SJCRH30 (cell line): ENCODE data around the gene MDH1B. TPM values are rescaled to one million over a fixed set of nuclear protein-coding genes. Genes with fewer than 3 reads are reported as not detected.
"Not testable (repeated sequence)": the region's sequence is repeated elsewhere in the genome, so short reads cannot be mapped to it uniquely, and the experiment has no call there.

Experiments used
- DNase-seq, 2 experiments: peaks; one replicate each; pipeline ENCODE4 v3.0.0-alpha.2; 2015 to 2020
- H3K27ac ChIP-seq: fragments of 250-450 bp; sonication (Bioruptor Pico); 2 replicates; pipeline ENCODE4 v1.5.1; 2020; ENCODE audit warnings: mild to moderate bottlenecking, moderate library complexity
- H3K27me3 ChIP-seq: fragments of 250-450 bp; sonication (Bioruptor Pico); 2 replicates; pipeline ENCODE4 v1.5.1; 2020; ENCODE audit warnings: mild to moderate bottlenecking, moderate library complexity
- H3K36me3 ChIP-seq: fragments of 250-450 bp; sonication (Bioruptor Pico); 2 replicates; pipeline ENCODE4 v1.5.1; 2020; ENCODE audit warnings: mild to moderate bottlenecking, moderate library complexity
- H3K4me1 ChIP-seq: fragments of 250-450 bp; sonication (Bioruptor Pico); 2 replicates; pipeline ENCODE4 v1.5.1; 2020; ENCODE audit warnings: mild to moderate bottlenecking, moderate library complexity
- H3K4me3 ChIP-seq: fragments of 250-450 bp; sonication (Bioruptor Pico); 2 replicates; pipeline ENCODE4 v1.5.1; 2020; ENCODE audit warnings: mild to moderate bottlenecking, moderate library complexity
- H3K9me3 ChIP-seq: fragments of 250-450 bp; sonication (Bioruptor Pico); replicated peaks from 2 replicates; pipeline ENCODE4 v1.5.1; 2020; ENCODE audit warnings: mild to moderate bottlenecking, moderate library complexity
- total RNA-seq: library from RNA; depleted of rRNA; stranded (reverse); fragments of >200 nt; shearing (Covaris generic); gene quantifications from 2 replicates; pipeline ENCODE4 v1.2.3, GENCODE V29; 2014

MDH1B gene
- total RNA-seq, 1 experiment from 2014 or later = 1.3 TPM

- Histone ChIP-seq H3K27me3 (no peaks in the 10 kb centered on the region), H3K9me3 (no peaks in the 10 kb centered on the region), H3K4me3 (no peak overlapping the region), H3K36me3 (no peaks in the 10 kb centered on the region), H3K4me1 (no peaks in the 10 kb centered on the region), H3K27ac (no peak overlapping the region)
- no peak for DNase-seq
Measured at GRCh38 chr2:206727287-206727686, 37.8 kb downstream of the MDH1B start.

GRCh38 chr2:206723288-206723687 lies 41.8 kb downstream of the MDH1B start:
- H3K4me3 ChIP-seq = no peak overlapping the region
- DNase-seq = no peak
- no peaks in the 10 kb centered on the region for H3K9me3 ChIP-seq

GRCh38 chr2:206721256-206721920 lies 43.7 kb downstream of the MDH1B start:
- no peaks in the 10 kb centered on the region for H3K4me1 ChIP-seq
- DNase-seq = no peak
- H3K27me3 ChIP-seq = no peaks in the 10 kb centered on the region
- H3K4me3 ChIP-seq = no peak overlapping the region
- H3K27ac ChIP-seq = no peak overlapping the region
- H3K36me3 ChIP-seq = no peaks in the 10 kb centered on the region
- H3K9me3 ChIP-seq = no peaks in the 10 kb centered on the region

More at GRCh38 chr2:206723288-206723687, 41.8 kb downstream of the MDH1B start:
- no peaks in the 10 kb centered on the region for H3K36me3 ChIP-seq
- no peak overlapping the region for H3K27ac ChIP-seq
- H3K4me1 ChIP-seq = no peaks in the 10 kb centered on the region
- H3K27me3 ChIP-seq = no peaks in the 10 kb centered on the region

- no peaks in the 10 kb centered on the region for H3K4me1 ChIP-seq
- DNase-seq = no peak
- H3K27me3 ChIP-seq = no peaks in the 10 kb centered on the region
- no peak within 1 kb of the TSS for H3K4me3 ChIP-seq
- no peak within 1 kb of the TSS for H3K27ac ChIP-seq
- no peaks in the 10 kb centered on the region for H3K36me3 ChIP-seq
- no peaks in the 10 kb centered on the region for H3K9me3 ChIP-seq
Measured at GRCh38 chr2:206718296-206718695, 46.8 kb downstream of the MDH1B start, which contains the start of gene DYTN. Gene DYTN, minus strand, starts transcription at chr2:206718396. Its CDS starts 117 bp downstream, at chr2:206718279.

GRCh38 chr2:206716623-206717022 lies 48.5 kb downstream of the MDH1B start:
- Histone ChIP-seq H3K9me3 (no peaks in the 10 kb centered on the region), H3K36me3 (no peaks in the 10 kb centered on the region), H3K27ac (no peak overlapping the region), H3K27me3 (no peaks in the 10 kb centered on the region), H3K4me3 (no peak overlapping the region), H3K4me1 (no peaks in the 10 kb centered on the region)
- DNase-seq = no peak

DNA sequence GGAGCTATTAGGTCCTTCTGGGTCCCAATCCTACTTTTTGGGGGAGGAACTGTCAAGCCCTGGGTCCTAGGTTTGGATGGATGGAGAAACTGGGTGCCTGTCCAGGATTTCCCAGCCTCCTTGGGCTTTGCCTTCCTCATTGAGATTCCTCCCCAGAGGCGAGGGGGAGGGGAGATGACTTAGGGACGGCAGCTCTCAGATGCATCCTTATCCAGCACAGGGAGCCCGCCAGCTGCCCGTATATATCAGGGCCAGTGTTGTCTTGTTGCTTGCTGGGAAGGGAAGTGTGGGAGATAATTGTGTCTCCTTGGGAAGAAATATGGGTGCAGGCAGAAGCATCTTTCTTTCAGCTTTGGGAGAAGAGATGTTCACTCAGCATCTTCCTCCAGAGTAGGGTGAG lies 49.9 kb downstream of the MDH1B start:
- H3K27me3 ChIP-seq, H3K4me3 ChIP-seq, H3K27ac ChIP-seq, H3K4me1 ChIP-seq, H3K36me3 ChIP-seq, DNase-seq, H3K9me3 ChIP-seq: not testable (repeated sequence)

GRCh38 chr2:206713746-206714145 lies 51.4 kb downstream of the MDH1B start:
- H3K9me3 ChIP-seq = no peaks in the 10 kb centered on the region
- no peaks in the 10 kb centered on the region for H3K27me3 ChIP-seq
- DNase-seq = no peak
- H3K4me1 ChIP-seq = no peaks in the 10 kb centered on the region
- no peaks in the 10 kb centered on the region for H3K36me3 ChIP-seq
- H3K27ac ChIP-seq = no peak overlapping the region
- H3K4me3 ChIP-seq = no peak overlapping the region

DNA sequence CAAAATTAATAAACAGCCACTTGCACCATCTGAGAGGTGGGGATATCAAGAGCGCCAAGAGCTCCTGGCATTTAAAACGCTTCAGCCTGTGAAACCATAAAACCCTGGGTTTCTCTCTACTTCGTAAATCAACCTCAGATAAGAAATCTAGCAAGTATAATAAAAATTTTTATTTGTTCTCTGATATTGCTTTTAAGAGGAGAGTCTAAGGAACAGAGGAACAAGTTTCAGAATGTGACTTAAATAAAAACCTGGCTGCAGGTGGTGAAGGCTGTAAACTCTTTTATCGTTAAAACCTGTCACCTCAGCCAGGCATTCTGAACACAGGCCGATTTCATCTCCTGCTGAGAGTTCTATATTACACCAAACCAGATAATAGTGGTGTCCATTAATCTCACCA lies 56.8 kb downstream of the MDH1B start:
- DNase-seq = no peak
- no peaks in the 10 kb centered on the region for H3K4me1 ChIP-seq
- no peaks in the 10 kb centered on the region for H3K36me3 ChIP-seq
- no peak overlapping the region for H3K27ac ChIP-seq
- no peaks in the 10 kb centered on the region for H3K27me3 ChIP-seq
- H3K9me3 ChIP-seq = no peaks in the 10 kb centered on the region
- H3K4me3 ChIP-seq = no peak overlapping the region

DNA sequence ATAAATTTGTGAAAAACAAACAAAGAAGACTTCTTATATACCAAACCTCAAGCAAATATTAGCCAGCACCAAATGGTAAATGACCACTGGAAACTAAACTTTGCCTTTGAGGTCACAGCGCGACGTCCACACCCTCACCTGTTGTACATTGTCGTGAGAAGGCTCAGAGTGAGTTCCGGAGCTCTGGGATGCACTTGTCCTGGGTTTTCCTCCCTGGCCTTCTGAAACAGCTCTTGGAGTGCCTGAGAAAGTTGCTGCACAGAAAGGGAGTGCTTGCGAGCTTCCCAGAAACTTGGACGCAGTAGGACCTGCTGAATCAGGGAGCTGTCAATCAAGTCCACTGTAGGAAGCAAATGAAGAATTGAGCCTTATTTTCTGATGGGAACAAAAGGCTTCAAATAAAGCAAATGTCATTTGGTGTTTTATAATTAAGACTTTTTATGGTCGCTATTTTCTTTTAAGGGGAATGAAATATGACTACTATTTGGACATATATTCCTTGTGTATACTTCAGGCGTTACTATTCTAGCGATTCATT lies 57.9 kb downstream of the MDH1B start:
- no peaks in the 10 kb centered on the region for H3K9me3 ChIP-seq
- H3K4me1 ChIP-seq = no peaks in the 10 kb centered on the region
- H3K27ac ChIP-seq = no peak overlapping the region
- no peak for DNase-seq
- H3K36me3 ChIP-seq = no peaks in the 10 kb centered on the region
- 0 out of 2 replicates have a peak, but pooled peaks cover under 1% of the 10 kb centered on the region for H3K27me3 ChIP-seq
- H3K4me3 ChIP-seq = no peak overlapping the region

- Histone ChIP-seq H3K9me3 (no peaks in the 10 kb centered on the region), H3K36me3 (no peaks in the 10 kb centered on the region), H3K4me3 (no peak overlapping the region), H3K4me1 (no peaks in the 10 kb centered on the region), H3K27ac (no peak overlapping the region), H3K27me3 (0 out of 2 replicates have a peak, but pooled peaks cover 3% of the 10 kb centered on the region)
- no peak for DNase-seq
Measured at GRCh38 chr2:206701952-206702605, 63.0 kb downstream of the MDH1B start.

DNA sequence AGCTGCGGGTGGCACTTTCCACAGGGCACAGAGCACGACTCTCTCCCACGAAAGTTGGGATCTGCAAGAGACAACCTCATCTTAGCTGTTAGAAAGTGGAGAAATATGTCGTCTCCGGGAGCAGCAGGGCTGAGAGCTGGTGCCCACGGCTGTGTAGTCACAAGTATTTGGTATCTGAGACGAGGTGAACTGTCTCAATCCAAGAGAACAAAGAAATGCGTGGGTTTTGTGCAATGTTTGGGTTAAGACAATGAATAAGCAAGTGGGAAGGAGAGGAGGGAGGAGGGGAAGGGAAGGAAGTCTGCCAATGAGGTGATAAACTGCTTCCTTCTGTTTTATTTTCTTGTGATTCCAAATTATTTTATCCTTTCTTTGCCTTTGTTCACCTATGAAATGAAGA lies 65.0 kb downstream of the MDH1B start:
- no peak for DNase-seq
- Histone ChIP-seq H3K4me3 (no peak overlapping the region), H3K36me3 (no peaks in the 10 kb centered on the region), H3K9me3 (no peaks in the 10 kb centered on the region), H3K27me3 (0 out of 2 replicates have a peak, but pooled peaks cover 3% of the 10 kb centered on the region), H3K27ac (no peak overlapping the region), H3K4me1 (no peaks in the 10 kb centered on the region)

DNA sequence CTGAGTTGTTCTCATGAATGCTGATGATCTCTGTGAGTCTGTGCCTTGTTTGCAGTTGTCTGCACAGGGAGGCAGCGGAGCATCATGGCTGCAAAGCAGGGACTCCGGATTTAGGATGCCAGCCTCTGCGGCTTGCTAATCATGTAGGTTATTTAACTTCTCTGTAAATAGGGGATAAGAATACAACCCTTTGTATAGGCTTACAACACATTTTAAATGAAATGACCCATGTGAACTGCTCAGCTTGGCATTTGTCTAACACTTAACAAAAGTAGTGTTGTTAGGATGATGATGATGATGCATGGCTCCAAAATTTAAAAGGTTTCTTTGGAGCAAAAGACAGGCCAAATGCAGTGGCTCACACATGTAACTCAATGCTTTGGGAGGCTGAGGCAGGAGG lies 66.3 kb downstream of the MDH1B start:
- H3K4me1 ChIP-seq = no peaks in the 10 kb centered on the region
- DNase-seq = no peak
- no peaks in the 10 kb centered on the region for H3K9me3 ChIP-seq
- H3K4me3 ChIP-seq = no peak overlapping the region
- 0 out of 2 replicates have a peak, but pooled peaks cover 3% of the 10 kb centered on the region for H3K27me3 ChIP-seq
- no peaks in the 10 kb centered on the region for H3K36me3 ChIP-seq
- no peak overlapping the region for H3K27ac ChIP-seq

DNA sequence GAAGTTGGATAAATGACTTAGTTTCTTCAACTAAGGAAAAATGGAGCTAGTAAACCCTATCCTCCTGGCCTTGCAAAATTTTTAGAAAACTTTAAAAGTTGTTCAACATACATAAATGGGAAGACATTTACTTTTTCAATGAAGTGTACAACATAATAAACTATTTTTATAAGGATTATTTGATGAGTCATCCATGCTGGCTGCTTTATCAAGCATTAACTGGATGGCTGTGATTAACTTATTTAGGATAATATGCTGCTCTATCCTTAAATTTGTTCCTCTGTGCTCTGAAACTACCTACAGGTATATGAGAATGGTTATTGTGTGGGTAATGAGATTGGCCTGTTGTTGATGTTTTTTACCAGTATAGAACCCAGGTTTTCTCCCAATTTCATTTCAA lies 68.2 kb downstream of the MDH1B start:
- no peaks in the 10 kb centered on the region for H3K36me3 ChIP-seq
- H3K4me3 ChIP-seq = no peak overlapping the region
- no peak overlapping the region for H3K27ac ChIP-seq
- no peak for DNase-seq
- H3K4me1 ChIP-seq = no peaks in the 10 kb centered on the region
- no peaks in the 10 kb centered on the region for H3K9me3 ChIP-seq
- no peaks in the 10 kb centered on the region for H3K27me3 ChIP-seq

DNA sequence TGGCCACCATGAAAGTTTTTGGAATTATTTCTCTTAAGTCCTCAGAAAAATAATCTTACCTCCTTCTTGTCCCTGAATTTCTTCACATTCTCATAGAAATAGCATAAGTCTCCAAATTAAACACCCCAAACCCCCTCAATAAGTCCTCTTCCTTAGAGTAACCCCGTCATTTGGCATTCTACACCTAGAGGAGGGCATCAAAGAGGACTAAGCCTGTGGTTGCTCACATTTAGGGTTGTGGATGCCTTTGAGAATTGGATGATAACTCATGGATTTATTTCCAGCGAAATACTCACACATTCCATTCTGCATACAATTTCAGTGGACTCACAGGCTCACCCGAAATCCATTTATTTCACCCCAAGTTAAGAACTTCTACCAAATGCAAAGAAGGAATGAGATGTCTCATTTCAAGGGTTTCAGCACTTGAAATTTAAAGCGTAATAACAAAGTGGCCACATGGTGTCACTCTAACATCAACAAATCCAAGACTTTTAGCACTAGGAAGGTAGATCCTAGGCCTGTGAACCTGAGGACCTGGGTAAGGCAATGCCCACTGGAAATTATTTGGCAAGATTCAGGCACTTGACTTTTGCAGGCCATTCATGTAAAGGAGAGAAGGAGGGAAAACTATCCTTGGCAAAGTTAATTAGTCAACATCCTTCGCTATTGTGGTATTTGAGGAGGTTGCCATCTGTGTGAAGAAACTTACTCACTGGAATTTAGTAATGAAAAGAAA lies 71.6 kb downstream of the MDH1B start:
- Histone ChIP-seq H3K4me1 (no peaks in the 10 kb centered on the region), H3K4me3 (no peak overlapping the region), H3K9me3 (no peaks in the 10 kb centered on the region), H3K27me3 (no peaks in the 10 kb centered on the region), H3K36me3 (no peaks in the 10 kb centered on the region), H3K27ac (no peak overlapping the region)
- peak; percentile 28 to 75 for DNase-seq

DNA sequence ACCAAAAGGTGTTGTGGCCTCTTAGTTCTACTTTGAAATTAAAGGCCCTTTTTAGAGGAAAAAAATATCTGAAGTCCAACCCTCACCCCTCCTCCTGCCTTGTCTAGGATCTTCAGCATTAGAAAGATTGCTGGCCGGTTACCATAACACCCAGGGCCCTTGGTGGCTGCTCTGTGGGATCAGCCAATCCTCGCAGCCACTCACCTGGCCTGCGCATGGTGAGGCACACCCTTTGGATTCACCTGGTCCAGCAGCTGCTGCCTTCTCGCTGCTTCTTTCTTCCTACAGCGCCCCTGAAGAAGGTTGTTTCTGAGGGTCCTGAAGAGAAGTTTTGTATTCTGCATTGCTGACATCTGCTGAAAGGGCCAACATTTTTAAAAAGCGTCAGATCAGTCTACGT lies 72.2 kb downstream of the MDH1B start:
- DNase-seq = no peak
- H3K36me3 ChIP-seq = no peaks in the 10 kb centered on the region

More for the DNA sequence above, 72.2 kb downstream of the MDH1B start:
- no peak overlapping the region for H3K27ac ChIP-seq
- H3K4me3 ChIP-seq = no peak overlapping the region
- H3K9me3 ChIP-seq = no peaks in the 10 kb centered on the region
- no peaks in the 10 kb centered on the region for H3K27me3 ChIP-seq
- no peaks in the 10 kb centered on the region for H3K4me1 ChIP-seq
